Tibial nerve (tissue), 3 donors: Measurements from ENCODE around the gene SMCO4.

Experiments
- CTCF ChIP-seq, 5 experiments: fragments of 200-600 bp in 3 of 5; fragments of 450-650 bp in 2 of 5; sonication (generic) in 3 of 5; IDR thresholded peaks; one replicate each; pipeline ENCODE4 v1.5.1; 2016 to 2019; ENCODE audit warnings: antibody characterized with exemption in 5 of 5, mild to moderate bottlenecking in 3 of 5, moderate library complexity in 2 of 5
- POLR2A ChIP-seq, 2 donors: fragments of 450-650 bp; IDR thresholded peaks; one replicate each; pipeline ENCODE4 v1.6.1; 2017; ENCODE audit warnings: antibody characterized with exemption in 2 of 2, mild to moderate bottlenecking in 2 of 2, moderate library complexity in 2 of 2

- TF ChIP-seq CTCF (IDR thresholded peaks at IDR 0.05) (no peak), POLR2A (IDR thresholded peaks at IDR 0.05) (no peak)
Measured at GRCh38 chr11:93520726-93521509, 22.3 kb downstream of the SMCO4 start.
